HG03064 (cell line): ENCODE measurements around the gene GABRB1.

ENCODE experiments used
- ATAC-seq: cut with Tn5 transposase; IDR thresholded peaks from one replicate; pipeline ENCODE4 v1.9.1; 2021; ENCODE audit warnings: low read depth; ENCODE audit not compliant: unreplicated experiment

GABRB1 gene

DNA sequence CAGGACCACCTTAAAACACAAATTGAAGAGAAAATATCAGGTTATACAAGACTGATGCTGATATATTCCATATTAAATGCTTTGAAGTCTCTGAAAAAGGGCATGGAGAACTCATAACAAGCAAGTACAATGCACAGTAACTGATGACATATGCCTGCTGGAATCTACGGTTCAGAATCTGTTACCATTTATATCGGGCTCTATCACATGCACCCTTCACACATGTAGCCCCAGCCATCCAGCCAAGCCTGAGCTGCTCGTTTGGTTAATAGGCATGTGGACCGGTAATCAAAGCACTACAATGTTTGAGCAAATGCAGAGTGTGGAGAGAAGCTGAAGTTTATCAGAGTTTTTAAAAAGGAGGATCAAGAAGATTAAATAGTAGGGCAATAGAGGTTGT lies 420.3 kb downstream of the GABRB1 start:
- ATAC-seq, result no peak

GRCh38 chr4:47462799-47463234 lies 431.4 kb downstream of the GABRB1 start:
- ATAC-seq, result peak; percentile 29

- ATAC-seq, result peak; percentile 89
Measured at GRCh38 chr4:47463235-47463956, 432.0 kb downstream of the GABRB1 start, which contains the start of gene COMMD8. TSS of gene COMMD8 (minus strand) at chr4:47463702. CDS start at chr4:47463651, 51 bp downstream.

- ATAC-seq, result no peak
Measured at GRCh38 chr4:47465004-47465403, 433.6 kb downstream of the GABRB1 start.

DNA sequence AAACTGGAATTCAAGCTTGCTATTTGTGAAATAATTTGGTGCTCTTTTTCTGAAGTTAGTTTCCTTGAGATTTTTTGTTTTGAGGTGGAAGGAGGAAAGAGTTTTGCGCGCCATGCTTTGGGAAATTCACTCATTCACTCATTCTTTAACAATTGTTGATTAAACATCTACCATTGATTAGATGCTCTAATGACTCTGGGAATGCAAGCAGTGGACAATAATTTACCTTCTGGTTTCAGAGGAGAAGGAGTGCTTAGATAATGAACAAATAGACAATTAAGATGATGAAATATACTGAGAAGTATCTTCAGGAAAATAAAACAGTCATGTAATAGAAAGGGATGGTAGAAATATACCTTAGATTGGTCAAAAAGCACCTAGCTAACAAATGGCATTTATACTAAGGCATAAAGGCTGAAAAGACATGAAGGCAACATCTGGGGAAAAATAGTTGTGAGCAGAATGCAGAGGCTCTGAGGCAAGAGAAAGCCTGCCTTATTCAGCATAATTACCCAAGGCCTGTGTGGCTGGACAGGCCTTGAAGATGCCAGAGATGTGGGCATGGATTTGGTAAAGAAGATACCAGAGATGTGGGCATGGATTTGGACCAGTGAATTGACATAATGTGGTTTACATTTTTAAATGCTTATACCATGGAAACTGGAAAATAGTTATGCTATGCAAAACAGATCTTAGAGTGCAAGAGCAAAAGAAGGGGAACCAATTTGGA lies 434.9 kb downstream of the GABRB1 start:
- no peak for ATAC-seq

- ATAC-seq, result no peak
Measured at GRCh38 chr4:47468706-47469365, 437.5 kb downstream of the GABRB1 start.

DNA sequence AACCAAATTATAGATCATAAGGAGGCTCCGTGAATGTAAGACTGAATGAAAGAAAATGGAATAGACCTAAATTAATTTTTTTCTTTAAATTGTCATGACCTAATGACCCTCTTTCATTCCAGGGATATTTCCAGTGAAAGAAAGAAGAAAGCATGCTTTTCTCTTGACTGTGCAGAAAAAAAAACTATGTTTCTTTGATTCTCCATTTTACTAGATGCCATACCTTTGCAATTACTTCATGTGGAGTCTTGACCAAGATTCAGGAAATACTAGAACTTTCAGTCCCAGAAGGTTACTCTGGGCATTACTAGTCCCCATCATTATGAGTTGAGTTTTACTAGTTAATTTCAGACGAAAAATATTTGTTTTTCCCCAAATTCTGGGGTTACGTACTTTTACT lies 438.6 kb downstream of the GABRB1 start:
- no peak for ATAC-seq

DNA sequence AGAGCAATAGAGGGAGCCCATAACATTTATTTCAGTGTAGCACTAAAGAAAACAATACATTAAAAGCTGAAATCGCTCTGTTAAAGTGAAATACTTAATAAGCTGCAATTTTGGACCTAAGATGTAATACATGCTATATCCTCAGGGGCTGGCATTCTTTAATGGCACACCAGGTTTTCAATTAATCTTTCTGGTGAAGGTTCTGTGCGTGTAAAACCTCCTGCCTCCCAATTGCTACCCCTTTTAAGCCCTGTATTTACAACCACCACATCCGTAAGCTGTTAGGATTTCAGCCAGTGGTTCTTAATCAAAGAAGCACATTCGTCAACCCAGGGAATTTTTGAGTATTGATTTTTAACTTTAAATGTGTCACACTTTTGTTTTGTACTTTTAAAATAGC lies 439.7 kb downstream of the GABRB1 start:
- ATAC-seq, result no peak

- no peak for ATAC-seq
Measured at GRCh38 chr4:47471591-47471990, 440.2 kb downstream of the GABRB1 start.

- ATAC-seq, result no peak
Measured at GRCh38 chr4:47473141-47473750, 441.9 kb downstream of the GABRB1 start.

DNA sequence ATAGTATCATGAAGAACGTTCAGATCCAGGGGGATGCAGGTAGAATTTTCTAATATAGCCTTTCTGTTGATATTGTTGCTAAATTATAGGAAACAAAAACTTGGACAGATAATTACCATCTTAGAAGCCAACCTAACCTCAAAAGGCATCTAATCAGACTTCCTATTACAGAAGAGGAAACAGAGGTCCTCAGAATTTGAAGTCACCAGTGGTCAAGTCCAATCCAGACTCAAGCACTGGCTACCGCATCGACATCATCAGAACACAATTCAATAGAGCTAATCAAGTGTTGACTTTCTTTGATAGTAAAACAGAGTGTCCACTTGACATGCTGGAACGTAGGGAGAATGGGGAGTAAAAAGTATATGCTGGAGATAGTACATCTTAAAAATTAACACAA lies 443.4 kb downstream of the GABRB1 start:
- no peak for ATAC-seq

DNA sequence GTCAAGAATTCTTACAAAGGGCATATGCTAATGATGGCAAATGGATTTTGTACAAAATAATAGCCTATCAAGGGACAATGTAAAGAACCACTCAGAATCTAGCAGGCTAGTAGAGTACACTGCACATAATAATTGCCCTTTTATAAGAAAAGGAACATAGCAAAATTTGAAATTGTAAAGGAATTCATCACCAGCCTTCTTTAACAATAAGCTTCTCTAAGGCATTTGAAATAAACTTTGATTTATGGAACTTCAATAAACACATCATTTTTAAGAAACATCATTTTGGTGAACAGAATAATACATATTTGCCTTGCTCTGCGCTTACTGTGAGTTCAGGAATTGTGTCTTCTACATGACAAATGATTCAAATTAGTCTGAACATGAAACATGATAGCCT lies 444.0 kb downstream of the GABRB1 start:
- ATAC-seq, result no peak
